Neural cell (in vitro differentiated cells): Measurements from ENCODE around the gene ERAL1.

Experiments
- REST ChIP-seq: IDR thresholded peaks from 2 replicates; pipeline ENCODE4 v1.6.1; 2012; ENCODE audit warnings: borderline replicate concordance
- TF ChIP-seq, protein P1 (sequence below): fragments of 450-650 bp; IDR thresholded peaks from 2 replicates; pipeline ENCODE4 v1.5.1; 2014; ENCODE audit warnings: antibody characterized with exemption, mild to moderate bottlenecking, moderate library complexity; ENCODE audit not compliant: poor library complexity, severe bottlenecking

DNA sequence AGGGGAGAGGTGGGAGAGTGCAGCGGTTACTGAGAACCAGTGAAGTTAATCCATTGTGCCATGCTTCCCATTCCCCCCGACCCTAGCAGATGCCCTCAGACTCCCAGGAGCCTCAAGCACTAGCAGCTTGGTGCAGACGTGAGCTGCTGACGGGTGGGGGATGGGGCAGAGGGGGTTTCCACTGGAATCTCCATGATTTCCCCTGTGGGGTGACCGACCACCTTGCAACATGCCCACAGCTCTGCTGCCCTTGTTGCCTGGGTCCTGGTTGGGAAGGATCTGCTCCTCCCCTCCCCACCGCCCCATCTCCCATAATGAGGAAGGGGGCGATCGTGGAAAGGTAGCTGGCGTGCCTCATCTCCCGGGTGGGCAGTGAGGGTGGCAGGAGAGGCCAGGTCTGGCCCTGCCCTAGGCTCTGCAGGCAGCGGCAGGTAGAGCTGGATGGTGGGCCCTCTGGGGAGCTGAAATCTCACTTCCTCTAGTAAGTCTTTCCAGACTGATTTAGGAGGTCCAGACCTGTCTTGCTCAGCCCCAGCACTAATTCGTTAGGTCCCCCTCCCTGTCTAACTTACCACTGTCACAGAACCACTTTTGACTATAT, 33.2 kb downstream of the ERAL1 start:
- no peak for TF ChIP-seq REST
- TF ChIP-seq, protein P1, sequence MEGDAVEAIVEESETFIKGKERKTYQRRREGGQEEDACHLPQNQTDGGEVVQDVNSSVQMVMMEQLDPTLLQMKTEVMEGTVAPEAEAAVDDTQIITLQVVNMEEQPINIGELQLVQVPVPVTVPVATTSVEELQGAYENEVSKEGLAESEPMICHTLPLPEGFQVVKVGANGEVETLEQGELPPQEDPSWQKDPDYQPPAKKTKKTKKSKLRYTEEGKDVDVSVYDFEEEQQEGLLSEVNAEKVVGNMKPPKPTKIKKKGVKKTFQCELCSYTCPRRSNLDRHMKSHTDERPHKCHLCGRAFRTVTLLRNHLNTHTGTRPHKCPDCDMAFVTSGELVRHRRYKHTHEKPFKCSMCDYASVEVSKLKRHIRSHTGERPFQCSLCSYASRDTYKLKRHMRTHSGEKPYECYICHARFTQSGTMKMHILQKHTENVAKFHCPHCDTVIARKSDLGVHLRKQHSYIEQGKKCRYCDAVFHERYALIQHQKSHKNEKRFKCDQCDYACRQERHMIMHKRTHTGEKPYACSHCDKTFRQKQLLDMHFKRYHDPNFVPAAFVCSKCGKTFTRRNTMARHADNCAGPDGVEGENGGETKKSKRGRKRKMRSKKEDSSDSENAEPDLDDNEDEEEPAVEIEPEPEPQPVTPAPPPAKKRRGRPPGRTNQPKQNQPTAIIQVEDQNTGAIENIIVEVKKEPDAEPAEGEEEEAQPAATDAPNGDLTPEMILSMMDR, result no peak
